Measurements from ENCODE around the gene LIN52.

DNA sequence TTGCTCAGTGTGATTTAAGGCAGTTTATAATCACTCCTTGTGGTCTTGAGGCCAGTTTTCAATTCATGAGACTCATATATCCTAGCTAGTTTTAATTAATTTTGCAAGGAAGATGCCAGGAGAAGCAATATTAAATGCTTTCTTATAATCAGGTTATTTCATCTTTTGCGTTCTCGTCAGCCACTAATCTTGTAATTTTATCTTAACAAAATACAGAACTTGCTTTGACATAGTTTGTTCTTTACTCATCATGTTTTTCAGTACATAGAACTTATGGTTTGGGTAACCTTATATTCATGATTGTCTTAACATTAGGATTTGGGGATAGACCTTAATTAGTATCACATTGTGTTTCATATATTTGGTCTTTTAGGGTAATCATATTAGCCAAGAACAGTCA lies 76.0 kb downstream of the LIN52 start:
- no peak for TF ChIP-seq POLR2AphosphoS5 (IDR thresholded peaks at IDR 0.05)
- TF ChIP-seq, protein P1, sequence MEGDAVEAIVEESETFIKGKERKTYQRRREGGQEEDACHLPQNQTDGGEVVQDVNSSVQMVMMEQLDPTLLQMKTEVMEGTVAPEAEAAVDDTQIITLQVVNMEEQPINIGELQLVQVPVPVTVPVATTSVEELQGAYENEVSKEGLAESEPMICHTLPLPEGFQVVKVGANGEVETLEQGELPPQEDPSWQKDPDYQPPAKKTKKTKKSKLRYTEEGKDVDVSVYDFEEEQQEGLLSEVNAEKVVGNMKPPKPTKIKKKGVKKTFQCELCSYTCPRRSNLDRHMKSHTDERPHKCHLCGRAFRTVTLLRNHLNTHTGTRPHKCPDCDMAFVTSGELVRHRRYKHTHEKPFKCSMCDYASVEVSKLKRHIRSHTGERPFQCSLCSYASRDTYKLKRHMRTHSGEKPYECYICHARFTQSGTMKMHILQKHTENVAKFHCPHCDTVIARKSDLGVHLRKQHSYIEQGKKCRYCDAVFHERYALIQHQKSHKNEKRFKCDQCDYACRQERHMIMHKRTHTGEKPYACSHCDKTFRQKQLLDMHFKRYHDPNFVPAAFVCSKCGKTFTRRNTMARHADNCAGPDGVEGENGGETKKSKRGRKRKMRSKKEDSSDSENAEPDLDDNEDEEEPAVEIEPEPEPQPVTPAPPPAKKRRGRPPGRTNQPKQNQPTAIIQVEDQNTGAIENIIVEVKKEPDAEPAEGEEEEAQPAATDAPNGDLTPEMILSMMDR (IDR thresholded peaks at IDR 0.05; ENCODE audit: poor library complexity, severe bottlenecking), result no peak
- TF ChIP-seq RAD21 (conservative IDR thresholded peaks at IDR 0.05), result no peak
